OCI-LY7 (cell line): ENCODE results near the gene PGR. TPM values are rescaled to one million over a fixed set of nuclear protein-coding genes. Genes with fewer than 3 reads are reported as not detected.

ENCODE experiments used
- BruUV-seq: library from RNA; stranded (reverse); fragments of 400-500 nt; replicated peaks from 2 replicates; lab custom pipeline; 2021; lab: Mats Ljungman, UMichigan
- CTCF ChIA-PET: fragments of 300-600 bp; sonication (Branson Sonifier 250); formaldehyde crosslinking; loops from one replicate; lab custom pipeline; 2022; ENCODE audit warnings: antibody characterized with exemption; ENCODE audit not compliant: unreplicated experiment; lab: Charles Lee
- POLR2A ChIA-PET: fragments of 300-600 bp; sonication (Branson Sonifier 250); formaldehyde crosslinking; loops from one replicate; lab custom pipeline; 2022; ENCODE audit warnings: antibody characterized with exemption; lab: Charles Lee
- DNase-seq: peaks from one replicate; pipeline ENCODE4 v3.0.0-alpha.2; 2015; ENCODE audit warnings: low spot score
- H2AFZ ChIP-seq: fragments of 200-600 bp; sonication (generic), shearing (Covaris generic); 2 replicates; pipeline ENCODE4 v1.6.1; 2014; ENCODE audit warnings: mild to moderate bottlenecking, antibody characterized with exemption, low read length, moderate library complexity
- H3K27ac ChIP-seq: fragments of 200-600 bp; sonication (generic); 2 replicates; pipeline ENCODE4 v1.5.1; 2014; ENCODE audit warnings: mixed run types, low read depth, mild to moderate bottlenecking, moderate library complexity, low read length, inconsistent platforms; ENCODE audit not compliant: poor library complexity, severe bottlenecking
- H3K36me3 ChIP-seq: fragments of 200-600 bp; sonication (generic); 2 replicates; pipeline ENCODE4 v1.6.1; 2014; ENCODE audit warnings: mild to moderate bottlenecking, antibody characterized with exemption, low read length, moderate library complexity, mixed read lengths; ENCODE audit not compliant: insufficient read depth
- H3K4me1 ChIP-seq: fragments of 200-600 bp; sonication (generic); 2 replicates; pipeline ENCODE4 v1.5.1; 2014; ENCODE audit warnings: mild to moderate bottlenecking, low read length; ENCODE audit not compliant: insufficient read depth, poor library complexity, severe bottlenecking
- H3K4me2 ChIP-seq: fragments of 200-600 bp; sonication (generic); 2 replicates; pipeline ENCODE4 v1.6.1; 2014; ENCODE audit warnings: mild to moderate bottlenecking, low read length
- H3K4me3 ChIP-seq: fragments of 200-600 bp; sonication (generic); 2 replicates; pipeline ENCODE4 v1.5.1; 2014; ENCODE audit warnings: mild to moderate bottlenecking, low read depth, low read length; ENCODE audit not compliant: poor library complexity, severe bottlenecking
- H3K79me2 ChIP-seq: fragments of 200-600 bp; sonication (generic); 2 replicates; pipeline ENCODE4 v1.6.1; 2016; ENCODE audit warnings: low read depth, mild to moderate bottlenecking, low read length, moderate library complexity, mixed read lengths; ENCODE audit not compliant: insufficient read depth
- H3K9me2 ChIP-seq: fragments of 200-600 bp; sonication (generic); 2 replicates; pipeline ENCODE4 v1.6.1; 2016; ENCODE audit warnings: mild to moderate bottlenecking, low read length, mixed read lengths; ENCODE audit not compliant: insufficient read depth
- H3K9me3 ChIP-seq: fragments of 200-600 bp; sonication (generic); 2 replicates; pipeline ENCODE4 v1.6.1; 2014; ENCODE audit warnings: mild to moderate bottlenecking, mixed run types, low read length, mixed read lengths
- H4K20me1 ChIP-seq: fragments of 200-600 bp; sonication (generic); 2 replicates; pipeline ENCODE4 v1.6.1; 2014; ENCODE audit warnings: mild to moderate bottlenecking, antibody characterized with exemption, low read length, moderate library complexity, mixed read lengths; ENCODE audit not compliant: insufficient read depth
- EZH2phosphoT487 ChIP-seq: fragments of 200-600 bp; sonication (generic); IDR thresholded peaks from 2 replicates; pipeline ENCODE4 v1.6.1; 2018; ENCODE audit warnings: low read depth, borderline replicate concordance, mild to moderate bottlenecking, mixed run types, antibody characterized with exemption, low read length, moderate library complexity, mixed read lengths
- intact Hi-C: fragments of 100-400 bp; cut with micrococcal nuclease; formaldehyde crosslinking; loops from one replicate; pipeline ENCODE4 v1.10.0; 2022; ENCODE audit not compliant: unreplicated experiment
- total RNA-seq, 2 experiments: library from RNA; depleted of rRNA in 1 of 2; stranded (reverse); fragments of >200 nt in 1 of 2; shearing (Covaris generic) in 1 of 2; gene quantifications; 2 replicates each; pipeline ENCODE4 v1.2.3, GENCODE V29; 2014 to 2022
- TF ChIP-seq, protein P1 (sequence below): fragments of 200-600 bp; sonication (generic); conservative IDR thresholded peaks from 2 replicates; pipeline ENCODE4 v1.5.1; 2014; ENCODE audit warnings: mild to moderate bottlenecking, antibody characterized with exemption, low read length, moderate library complexity, mixed read lengths

PGR gene
- total RNA-seq, 2 experiments from 2014 or later: not detected

GRCh38 chr11:100984668-100985067 is 144.9 kb downstream of the PGR start:
- H3K9me2 ChIP-seq: no peaks in the 10 kb centered on the region
- H3K9me3 ChIP-seq: no peaks in the 10 kb centered on the region
- no peaks in the 10 kb centered on the region for H3K36me3 ChIP-seq
- peak; percentile 59 for DNase-seq
- CTCF ChIA-PET: no interaction called here
- H3K4me2 ChIP-seq: no peak overlapping the region
- peaks cover 6% of the 10 kb centered on the region for H3K4me1 ChIP-seq
- POLR2A ChIA-PET: no interaction called here
- TF ChIP-seq EZH2phosphoT487: no peak
- TF ChIP-seq, protein P1, sequence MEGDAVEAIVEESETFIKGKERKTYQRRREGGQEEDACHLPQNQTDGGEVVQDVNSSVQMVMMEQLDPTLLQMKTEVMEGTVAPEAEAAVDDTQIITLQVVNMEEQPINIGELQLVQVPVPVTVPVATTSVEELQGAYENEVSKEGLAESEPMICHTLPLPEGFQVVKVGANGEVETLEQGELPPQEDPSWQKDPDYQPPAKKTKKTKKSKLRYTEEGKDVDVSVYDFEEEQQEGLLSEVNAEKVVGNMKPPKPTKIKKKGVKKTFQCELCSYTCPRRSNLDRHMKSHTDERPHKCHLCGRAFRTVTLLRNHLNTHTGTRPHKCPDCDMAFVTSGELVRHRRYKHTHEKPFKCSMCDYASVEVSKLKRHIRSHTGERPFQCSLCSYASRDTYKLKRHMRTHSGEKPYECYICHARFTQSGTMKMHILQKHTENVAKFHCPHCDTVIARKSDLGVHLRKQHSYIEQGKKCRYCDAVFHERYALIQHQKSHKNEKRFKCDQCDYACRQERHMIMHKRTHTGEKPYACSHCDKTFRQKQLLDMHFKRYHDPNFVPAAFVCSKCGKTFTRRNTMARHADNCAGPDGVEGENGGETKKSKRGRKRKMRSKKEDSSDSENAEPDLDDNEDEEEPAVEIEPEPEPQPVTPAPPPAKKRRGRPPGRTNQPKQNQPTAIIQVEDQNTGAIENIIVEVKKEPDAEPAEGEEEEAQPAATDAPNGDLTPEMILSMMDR: no peak
- H4K20me1 ChIP-seq: no peaks in the 10 kb centered on the region
- intact Hi-C loops: no loop called here
- H3K27ac ChIP-seq: no peak overlapping the region
- H3K79me2 ChIP-seq: no peaks in the 10 kb centered on the region
- BruUV-seq: no TSS peak
- no peak overlapping the region for H3K4me3 ChIP-seq
- H2AFZ ChIP-seq: no peak overlapping the region

DNA sequence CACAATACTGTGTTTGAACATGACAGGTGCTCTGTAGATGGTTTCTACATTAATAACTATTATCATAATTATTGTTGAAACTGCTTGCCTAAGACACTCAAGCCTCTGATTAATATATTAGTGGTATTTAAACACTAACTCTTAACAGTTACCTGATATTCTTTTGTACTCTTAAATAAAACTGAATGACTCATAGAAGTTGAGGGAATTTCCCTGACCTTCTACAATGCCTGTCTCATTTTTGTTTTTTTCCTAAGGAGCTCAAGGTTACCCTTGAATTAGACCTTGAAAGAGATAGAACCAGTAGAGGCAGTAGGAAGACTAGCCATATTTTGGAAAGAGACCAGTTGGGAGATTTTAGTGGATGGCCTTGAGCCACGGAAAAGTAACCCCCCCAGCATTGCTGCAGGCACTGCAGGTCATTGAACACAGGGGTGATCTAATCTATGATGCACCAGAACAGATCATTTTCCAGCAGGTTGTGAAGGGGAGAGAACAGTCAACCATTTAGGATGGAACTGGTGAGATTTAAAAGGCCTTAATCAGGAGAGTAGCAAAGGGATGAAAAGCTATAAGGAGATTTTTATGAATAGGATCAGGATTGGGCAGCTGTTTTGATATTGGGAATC is 148.3 kb downstream of the PGR start:
- H2AFZ ChIP-seq: no peak overlapping the region
- ChIA-PET POLR2A (interaction anchor here (0.6 to 0.7 kb wide), 2 partner anchors 132 to 278 kb away, joined by 3 read pairs; no protein-coding TSS in a partner anchor), CTCF (no interaction called here)
- BruUV-seq: no TSS peak
- no peaks in the 10 kb centered on the region for H3K9me2 ChIP-seq
- intact Hi-C loops: no loop called here
- no peaks in the 10 kb centered on the region for H3K36me3 ChIP-seq
- H3K4me3 ChIP-seq: no peak overlapping the region
- no peak for DNase-seq
- H3K4me1 ChIP-seq: peaks cover 6% of the 10 kb centered on the region
- H3K4me2 ChIP-seq: no peak overlapping the region
- H4K20me1 ChIP-seq: no peaks in the 10 kb centered on the region
- H3K27ac ChIP-seq: no peak overlapping the region
- TF ChIP-seq, protein P1: no peak
- no peak for TF ChIP-seq EZH2phosphoT487
- no peaks in the 10 kb centered on the region for H3K9me3 ChIP-seq
- H3K79me2 ChIP-seq: no peaks in the 10 kb centered on the region

DNA sequence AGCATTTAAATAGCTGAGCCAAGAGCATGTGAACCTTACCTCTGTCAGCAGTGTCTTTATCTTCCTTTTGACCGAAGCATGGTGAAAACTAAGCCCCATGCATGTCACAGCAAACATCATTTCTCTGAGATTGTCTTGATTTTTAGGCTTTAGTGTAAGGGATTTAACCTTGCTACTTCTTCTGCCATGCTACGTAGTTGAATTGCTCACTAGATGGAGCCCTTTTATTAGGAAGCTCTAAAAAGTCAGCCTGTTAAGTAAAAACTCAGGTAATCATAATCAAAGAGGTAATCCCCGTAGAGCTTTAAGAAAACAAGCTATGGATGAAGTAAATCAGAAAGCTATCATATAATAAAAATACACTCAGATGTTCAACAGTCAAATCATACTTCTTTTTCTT is 149.5 kb downstream of the PGR start:
- Histone ChIP-seq H2AFZ (no peak overlapping the region), H3K27ac (no peak overlapping the region), H3K9me3 (no peaks in the 10 kb centered on the region), H3K4me3 (no peak overlapping the region), H3K4me2 (no peak overlapping the region), H4K20me1 (no peaks in the 10 kb centered on the region), H3K9me2 (no peaks in the 10 kb centered on the region), H3K36me3 (no peaks in the 10 kb centered on the region), H3K4me1 (peaks cover 5% of the 10 kb centered on the region), H3K79me2 (no peaks in the 10 kb centered on the region)
- TF ChIP-seq, protein P1: peak; percentile 56
- TF ChIP-seq EZH2phosphoT487: no peak
- POLR2A ChIA-PET: interaction anchor here (0.6 to 1.0 kb wide), 2 partner anchors 28 to 168 kb away, joined by 5 to 8 read pairs; no protein-coding TSS in a partner anchor
- intact Hi-C loops: no loop called here
- DNase-seq: peak; percentile 5
- BruUV-seq: no TSS peak
- CTCF ChIA-PET: no interaction called here
